ENCODE data around the gene SLC25A21.

DNA sequence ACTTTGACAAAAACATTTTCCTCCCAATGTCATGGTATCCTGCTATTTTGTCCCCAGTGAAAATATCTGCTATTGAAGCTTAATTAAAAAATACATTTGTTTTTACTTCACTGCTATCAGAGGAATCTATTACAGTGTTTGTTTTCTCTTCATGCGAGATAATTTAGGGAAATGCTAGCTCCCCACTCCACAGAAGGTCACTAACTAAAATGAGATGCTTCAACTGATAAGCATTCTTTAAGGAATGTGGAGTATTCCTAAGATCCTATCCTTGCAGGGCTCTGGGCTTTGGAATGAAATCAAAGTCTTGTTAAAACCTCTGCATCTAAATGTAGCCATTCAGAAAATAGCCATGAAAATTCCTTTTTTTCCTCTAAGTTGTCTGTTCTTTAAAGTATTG lies 471.3 kb downstream of the SLC25A21 start:
- TF ChIP-seq POLR2A (IDR thresholded peaks at IDR 0.05) (no peak), POLR2AphosphoS5 (IDR thresholded peaks at IDR 0.05) (no peak), EP300 (IDR thresholded peaks at IDR 0.05) (no peak)
- TF ChIP-seq, protein P1, sequence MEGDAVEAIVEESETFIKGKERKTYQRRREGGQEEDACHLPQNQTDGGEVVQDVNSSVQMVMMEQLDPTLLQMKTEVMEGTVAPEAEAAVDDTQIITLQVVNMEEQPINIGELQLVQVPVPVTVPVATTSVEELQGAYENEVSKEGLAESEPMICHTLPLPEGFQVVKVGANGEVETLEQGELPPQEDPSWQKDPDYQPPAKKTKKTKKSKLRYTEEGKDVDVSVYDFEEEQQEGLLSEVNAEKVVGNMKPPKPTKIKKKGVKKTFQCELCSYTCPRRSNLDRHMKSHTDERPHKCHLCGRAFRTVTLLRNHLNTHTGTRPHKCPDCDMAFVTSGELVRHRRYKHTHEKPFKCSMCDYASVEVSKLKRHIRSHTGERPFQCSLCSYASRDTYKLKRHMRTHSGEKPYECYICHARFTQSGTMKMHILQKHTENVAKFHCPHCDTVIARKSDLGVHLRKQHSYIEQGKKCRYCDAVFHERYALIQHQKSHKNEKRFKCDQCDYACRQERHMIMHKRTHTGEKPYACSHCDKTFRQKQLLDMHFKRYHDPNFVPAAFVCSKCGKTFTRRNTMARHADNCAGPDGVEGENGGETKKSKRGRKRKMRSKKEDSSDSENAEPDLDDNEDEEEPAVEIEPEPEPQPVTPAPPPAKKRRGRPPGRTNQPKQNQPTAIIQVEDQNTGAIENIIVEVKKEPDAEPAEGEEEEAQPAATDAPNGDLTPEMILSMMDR (IDR thresholded peaks at IDR 0.05) = no peak

All from stomach (tissue), 4 donors.